Measurements from ENCODE around the gene RHBDD3. TPM values are rescaled to one million over a fixed set of nuclear protein-coding genes. Genes with fewer than 3 reads are reported as not detected.
"Not testable (repeated sequence)": the region's sequence is repeated elsewhere in the genome, so short reads cannot be mapped to it uniquely, and the experiment has no call there.

The RHBDD3 gene
- total RNA-seq, 4 donors from 2014 or later, result 27.8 to 54.9 (median 48.9) TPM

DNA sequence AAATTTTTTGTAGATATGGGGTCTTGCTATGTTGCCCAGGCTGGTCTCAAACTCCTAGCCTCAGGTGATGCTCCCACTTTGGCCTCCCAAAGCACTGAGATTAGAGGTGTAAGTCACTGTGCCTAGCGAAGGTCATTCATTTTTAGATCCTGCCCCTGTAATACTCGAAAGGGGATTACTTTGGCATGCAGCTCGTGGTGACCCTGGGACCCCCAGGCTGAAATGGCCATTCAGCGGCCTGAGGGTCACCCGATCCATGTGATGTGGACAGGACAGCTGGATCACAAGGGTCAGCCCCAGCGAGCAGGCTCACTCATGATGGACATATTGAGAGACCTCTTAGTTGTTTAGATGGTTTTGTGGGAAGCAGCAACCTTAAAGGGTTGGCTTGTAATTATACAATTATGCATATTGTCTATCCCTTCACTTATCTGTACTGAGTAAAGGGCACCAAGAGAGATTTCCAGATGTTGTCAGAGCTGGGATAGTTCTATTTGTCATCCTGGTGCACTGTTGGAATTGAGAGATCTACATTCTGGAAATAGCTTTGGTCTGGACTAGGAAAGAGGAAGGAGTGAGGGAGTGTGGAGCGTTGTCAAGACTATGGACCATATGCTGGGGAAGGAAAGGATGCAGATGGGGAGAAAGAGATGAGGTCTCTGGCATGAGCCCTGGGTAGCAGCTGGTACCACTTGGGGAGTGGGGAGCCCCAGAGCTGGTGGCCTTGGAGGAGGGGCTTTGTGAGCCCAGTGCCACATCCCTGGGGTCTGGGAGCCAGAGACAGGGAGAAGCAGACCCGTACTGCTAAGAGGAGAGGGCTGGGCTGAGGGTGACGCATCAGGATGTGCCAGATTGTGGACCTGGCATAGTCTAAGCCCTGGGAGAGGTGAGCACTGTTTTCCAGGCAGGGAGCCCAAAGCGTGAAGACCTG is 15.5 kb downstream of the RHBDD3 start:
- H3K9me3 ChIP-seq, result no peaks in the 10 kb centered on the region
- WGBS, 2 donors, result 93 to 98% methylated on average over 8 to 10 of the region's 10 CpGs
- no peak overlapping the region for H3K4me3 ChIP-seq (replicated peaks in 1 of 3)
- DNase-seq, result no peak
- H3K4me1 ChIP-seq, result no peaks in the 10 kb centered on the region
- H3K27me3 ChIP-seq, result no peaks in the 10 kb centered on the region
- H3K36me3 ChIP-seq, result no peaks in the 10 kb centered on the region
- no peak for TF ChIP-seq POLR2A (IDR thresholded peaks at IDR 0.05)
- TF ChIP-seq, protein P1, sequence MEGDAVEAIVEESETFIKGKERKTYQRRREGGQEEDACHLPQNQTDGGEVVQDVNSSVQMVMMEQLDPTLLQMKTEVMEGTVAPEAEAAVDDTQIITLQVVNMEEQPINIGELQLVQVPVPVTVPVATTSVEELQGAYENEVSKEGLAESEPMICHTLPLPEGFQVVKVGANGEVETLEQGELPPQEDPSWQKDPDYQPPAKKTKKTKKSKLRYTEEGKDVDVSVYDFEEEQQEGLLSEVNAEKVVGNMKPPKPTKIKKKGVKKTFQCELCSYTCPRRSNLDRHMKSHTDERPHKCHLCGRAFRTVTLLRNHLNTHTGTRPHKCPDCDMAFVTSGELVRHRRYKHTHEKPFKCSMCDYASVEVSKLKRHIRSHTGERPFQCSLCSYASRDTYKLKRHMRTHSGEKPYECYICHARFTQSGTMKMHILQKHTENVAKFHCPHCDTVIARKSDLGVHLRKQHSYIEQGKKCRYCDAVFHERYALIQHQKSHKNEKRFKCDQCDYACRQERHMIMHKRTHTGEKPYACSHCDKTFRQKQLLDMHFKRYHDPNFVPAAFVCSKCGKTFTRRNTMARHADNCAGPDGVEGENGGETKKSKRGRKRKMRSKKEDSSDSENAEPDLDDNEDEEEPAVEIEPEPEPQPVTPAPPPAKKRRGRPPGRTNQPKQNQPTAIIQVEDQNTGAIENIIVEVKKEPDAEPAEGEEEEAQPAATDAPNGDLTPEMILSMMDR (IDR thresholded peaks at IDR 0.05), result no peak
- no peak overlapping the region for H3K27ac ChIP-seq
- intact Hi-C loops (cut with DNase I), result no loop called here

DNA sequence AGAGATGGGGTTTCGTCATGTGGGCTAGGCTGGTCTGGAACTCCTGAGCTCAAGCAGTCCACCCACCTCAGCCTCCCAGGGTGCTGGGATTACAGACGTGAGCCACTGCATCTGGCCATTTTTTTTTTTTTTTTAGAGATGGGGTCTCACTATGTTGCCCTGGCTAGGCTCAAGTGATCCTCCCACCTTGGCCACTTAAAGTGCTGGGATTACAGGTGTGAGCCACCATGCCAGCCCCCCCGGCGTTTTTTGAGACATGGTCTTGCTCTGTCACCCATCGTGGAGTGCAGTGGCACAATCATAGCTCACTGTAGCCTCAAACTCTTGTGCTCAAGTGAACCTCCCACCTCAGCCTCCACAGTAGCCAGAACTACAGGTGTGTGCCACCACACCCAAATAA is 16.5 kb downstream of the RHBDD3 start:
- no peak for DNase-seq
- intact Hi-C loops (cut with DNase I), result no loop called here
- H3K36me3 ChIP-seq, result no peaks in the 10 kb centered on the region
- no peak for TF ChIP-seq POLR2A (IDR thresholded peaks at IDR 0.05)
- TF ChIP-seq, protein P1 (IDR thresholded peaks at IDR 0.05), result no peak
- H3K4me1 ChIP-seq, result no peaks in the 10 kb centered on the region
- WGBS, 2 donors, result 93 to 98% methylated on average over 5 of the region's 5 CpGs
- H3K9me3 ChIP-seq, result no peaks in the 10 kb centered on the region
- no peak overlapping the region for H3K27ac ChIP-seq
- no peaks in the 10 kb centered on the region for H3K27me3 ChIP-seq
- no peak overlapping the region for H3K4me3 ChIP-seq (replicated peaks in 1 of 3)

DNA sequence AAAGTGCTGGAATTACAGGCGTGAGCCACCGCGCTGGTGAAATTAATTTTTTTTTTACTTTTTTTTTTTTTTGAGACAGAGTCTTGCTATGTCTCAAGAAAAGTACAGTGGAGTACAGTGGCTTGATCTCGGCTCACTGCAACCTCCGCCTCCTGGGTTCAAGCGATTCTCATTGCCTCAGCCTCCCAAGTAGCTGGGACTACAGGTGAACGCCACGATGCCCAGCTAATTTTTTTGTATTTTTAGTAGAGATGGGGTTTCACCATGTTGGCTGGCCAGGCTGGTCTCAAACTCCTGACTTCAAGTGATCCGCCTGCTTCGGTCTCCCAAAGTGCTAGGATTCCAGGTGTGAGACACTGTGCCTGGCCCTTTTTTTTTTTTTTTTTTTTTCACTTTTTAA is 19.9 kb downstream of the RHBDD3 start:
- intact Hi-C loops (cut with DNase I), result loop anchor here (10.0 kb wide), 2 partner anchors 193 to 393 kb away; no protein-coding TSS in a partner anchor
- not testable (repeated sequence) for H3K27me3 ChIP-seq; DNase-seq; H3K9me3 ChIP-seq; H3K27ac ChIP-seq; H3K4me1 ChIP-seq; H3K4me3 ChIP-seq (replicated peaks in 1 of 3); H3K36me3 ChIP-seq
- 96 to 97% methylated on average over 10 of the region's 10 CpGs for WGBS, 2 donors

DNA sequence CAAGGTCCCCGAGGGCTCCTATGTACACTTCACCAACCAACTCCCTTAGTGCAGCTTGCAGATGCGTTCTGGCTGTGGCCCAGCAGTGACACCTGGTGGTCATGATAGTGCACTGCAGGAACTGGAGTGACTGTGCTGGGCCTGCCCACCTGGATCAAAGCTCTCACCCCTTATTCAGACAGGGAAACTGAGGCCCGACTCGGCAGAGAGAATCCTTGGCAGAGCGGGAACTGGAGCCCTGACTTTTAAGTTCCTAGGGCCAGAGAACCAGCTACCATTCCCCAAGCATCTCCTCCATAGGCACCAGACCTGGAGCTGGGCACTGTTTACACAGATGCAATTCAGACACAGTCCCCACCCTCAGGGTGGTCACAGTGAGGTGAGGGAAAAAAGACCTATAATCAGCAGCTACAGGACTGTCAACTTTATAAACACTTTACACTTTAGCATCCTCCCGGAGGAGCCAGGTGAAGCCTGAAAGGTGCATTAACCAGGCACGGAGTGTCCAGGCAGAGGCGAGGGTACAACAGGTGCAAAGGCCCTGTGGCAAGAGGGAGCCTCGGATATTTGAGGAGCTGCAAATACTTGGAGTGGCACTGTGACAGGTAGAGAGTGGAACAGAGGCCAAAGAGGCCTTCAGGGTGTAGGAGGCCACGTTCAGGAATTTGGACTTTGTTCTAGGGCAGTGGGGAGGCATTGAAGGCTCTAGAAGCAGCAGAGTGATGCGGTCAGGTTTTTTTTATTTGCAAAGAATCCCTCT is 22.0 kb downstream of the RHBDD3 start:
- DNase-seq, result peak; percentile 76 to 79
- Histone ChIP-seq H3K36me3 (no peaks in the 10 kb centered on the region), H3K27me3 (no peaks in the 10 kb centered on the region), H3K27ac (no peak overlapping the region), H3K9me3 (no peaks in the 10 kb centered on the region), H3K4me3 (replicated peaks in 1 of 3) (no peak overlapping the region), H3K4me1 (no peaks in the 10 kb centered on the region)
- WGBS, 2 donors, result 54 to 56% methylated on average over 10 to 11 of the region's 11 CpGs
- TF ChIP-seq POLR2A (IDR thresholded peaks at IDR 0.05), result no peak
- TF ChIP-seq, protein P1 (IDR thresholded peaks at IDR 0.05), result peak; percentile 91 to 100 (median 94)
- intact Hi-C loops (cut with DNase I), result loop anchor here (10.0 kb wide), 2 partner anchors 191 to 391 kb away; no protein-coding TSS in a partner anchor

DNA sequence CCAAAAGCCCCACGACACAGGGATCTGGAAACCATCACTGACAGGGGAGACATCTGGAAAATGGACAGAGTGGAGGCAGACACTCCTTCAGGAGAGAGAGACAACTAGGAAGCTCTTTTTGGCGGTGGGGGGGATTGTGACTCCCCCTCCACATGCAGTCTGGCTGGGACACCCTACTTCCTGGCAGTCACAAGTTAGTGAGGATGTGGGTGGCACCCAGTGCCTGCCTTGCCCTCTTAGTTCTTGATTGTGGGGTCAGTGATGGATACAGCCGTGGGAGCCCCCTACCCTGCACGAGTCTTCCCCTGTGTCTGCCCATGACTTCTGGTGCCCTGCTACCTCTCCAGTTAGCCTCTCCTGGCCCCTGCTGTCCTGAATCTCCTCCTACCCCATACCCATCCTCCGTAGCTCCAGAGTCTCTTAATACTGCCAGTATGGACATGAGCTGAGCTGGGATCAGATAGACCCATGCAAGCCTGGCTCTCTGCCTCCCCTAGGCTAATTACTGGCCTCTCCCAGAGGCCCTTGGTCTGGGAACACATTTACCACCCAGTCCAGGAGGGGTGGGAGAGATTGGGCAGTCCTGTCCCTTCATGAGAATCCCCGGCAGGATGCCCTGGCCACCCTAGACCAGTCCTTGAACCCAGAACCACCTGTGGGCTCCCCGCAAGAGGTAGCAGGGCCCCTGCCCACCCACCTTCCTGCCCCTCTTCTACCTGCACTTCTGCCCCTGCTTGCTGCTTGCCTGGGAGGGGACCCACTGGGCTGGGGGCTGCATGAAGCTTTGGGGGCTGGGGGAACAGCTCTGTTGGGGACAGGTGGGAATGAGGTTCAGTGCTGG is 22.8 kb downstream of the RHBDD3 start:
- H3K4me3 ChIP-seq (replicated peaks in 1 of 3), result no peak overlapping the region
- no peak for DNase-seq
- intact Hi-C loops (cut with DNase I), result loop anchor here (10.0 kb wide), 2 partner anchors 190 to 390 kb away; no protein-coding TSS in a partner anchor
- H3K27me3 ChIP-seq, result no peaks in the 10 kb centered on the region
- TF ChIP-seq, protein P1 (IDR thresholded peaks at IDR 0.05), result no peak
- TF ChIP-seq POLR2A (IDR thresholded peaks at IDR 0.05), result no peak
- H3K36me3 ChIP-seq, result no peaks in the 10 kb centered on the region
- 74 to 75% methylated on average over 5 to 7 of the region's 7 CpGs for WGBS, 2 donors
- no peak overlapping the region for H3K27ac ChIP-seq
- H3K4me1 ChIP-seq, result no peaks in the 10 kb centered on the region
- H3K9me3 ChIP-seq, result no peaks in the 10 kb centered on the region
